Nephron (organoid): ENCODE data around the gene GALNT2.

ENCODE experiments used
- H3K27ac Mint-ChIP-seq, 3 experiments: 2 replicates each; pipeline ENCODE4 v1.8.0; 2020; ENCODE audit warnings: mixed read lengths in 3 of 3, mild to moderate bottlenecking in 2 of 3, moderate library complexity in 1 of 3
- H3K27me3 Mint-ChIP-seq: 2 replicates; pipeline ENCODE4 v1.8.0; 2021; ENCODE audit warnings: low read depth, mild to moderate bottlenecking, moderate library complexity, mixed read lengths
- H3K36me3 Mint-ChIP-seq: 2 replicates; pipeline ENCODE4 v1.8.0; 2020; ENCODE audit warnings: low read depth, mixed read lengths
- H3K4me1 Mint-ChIP-seq: 2 replicates; pipeline ENCODE4 v1.8.0; 2020; ENCODE audit warnings: mixed read lengths
- H3K4me3 Mint-ChIP-seq, 3 experiments: 2 replicates each; pipeline ENCODE4 v1.8.0; 2020; ENCODE audit warnings: mild to moderate bottlenecking in 3 of 3, mixed read lengths in 3 of 3, moderate library complexity in 2 of 3
- H3K9me3 Mint-ChIP-seq: 2 replicates; pipeline ENCODE4 v1.8.0; 2020; ENCODE audit warnings: mixed read lengths
- TF ChIP-seq, protein P1 (sequence below), 3 experiments: fragments of 200-600 bp; sonication (generic); IDR thresholded peaks; one replicate each; pipeline ENCODE4 v1.5.0; 2021; ENCODE audit warnings: antibody characterized with exemption in 3 of 3; ENCODE audit not compliant: unreplicated experiment in 3 of 3

Gene GALNT2

DNA sequence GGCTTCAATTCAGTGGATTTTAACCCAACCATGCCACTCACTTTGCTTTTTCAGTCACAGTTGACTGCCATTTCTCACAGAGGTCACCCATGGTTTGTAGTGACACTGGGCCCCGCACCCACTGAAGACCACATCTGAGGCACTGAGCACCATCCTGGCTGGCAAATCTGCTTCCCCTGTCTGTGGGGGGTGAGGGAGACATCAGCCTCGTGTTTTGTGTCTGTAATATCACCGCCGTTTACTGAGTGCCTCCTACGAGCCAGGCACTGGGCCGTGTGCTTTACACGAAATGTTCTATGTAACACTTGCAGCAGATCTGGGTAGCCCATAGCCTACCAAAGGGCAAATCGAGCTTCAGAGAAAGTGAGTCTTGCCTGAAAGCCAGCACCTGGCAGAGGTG is 197.3 kb downstream of the GALNT2 start:
- H3K4me3 Mint-ChIP-seq = no peak overlapping the region
- peaks cover 7% of the 10 kb centered on the region for H3K27me3 Mint-ChIP-seq
- peaks cover 39% of the 10 kb centered on the region for H3K36me3 Mint-ChIP-seq
- peaks cover 21% of the 10 kb centered on the region for H3K4me1 Mint-ChIP-seq
- H3K9me3 Mint-ChIP-seq = no peaks in the 10 kb centered on the region
- TF ChIP-seq, protein P1, sequence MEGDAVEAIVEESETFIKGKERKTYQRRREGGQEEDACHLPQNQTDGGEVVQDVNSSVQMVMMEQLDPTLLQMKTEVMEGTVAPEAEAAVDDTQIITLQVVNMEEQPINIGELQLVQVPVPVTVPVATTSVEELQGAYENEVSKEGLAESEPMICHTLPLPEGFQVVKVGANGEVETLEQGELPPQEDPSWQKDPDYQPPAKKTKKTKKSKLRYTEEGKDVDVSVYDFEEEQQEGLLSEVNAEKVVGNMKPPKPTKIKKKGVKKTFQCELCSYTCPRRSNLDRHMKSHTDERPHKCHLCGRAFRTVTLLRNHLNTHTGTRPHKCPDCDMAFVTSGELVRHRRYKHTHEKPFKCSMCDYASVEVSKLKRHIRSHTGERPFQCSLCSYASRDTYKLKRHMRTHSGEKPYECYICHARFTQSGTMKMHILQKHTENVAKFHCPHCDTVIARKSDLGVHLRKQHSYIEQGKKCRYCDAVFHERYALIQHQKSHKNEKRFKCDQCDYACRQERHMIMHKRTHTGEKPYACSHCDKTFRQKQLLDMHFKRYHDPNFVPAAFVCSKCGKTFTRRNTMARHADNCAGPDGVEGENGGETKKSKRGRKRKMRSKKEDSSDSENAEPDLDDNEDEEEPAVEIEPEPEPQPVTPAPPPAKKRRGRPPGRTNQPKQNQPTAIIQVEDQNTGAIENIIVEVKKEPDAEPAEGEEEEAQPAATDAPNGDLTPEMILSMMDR (IDR thresholded peaks at IDR 0.05; ENCODE audit: unreplicated experiment in 3 of 3) = no peak
- no peak overlapping the region for H3K27ac Mint-ChIP-seq

DNA sequence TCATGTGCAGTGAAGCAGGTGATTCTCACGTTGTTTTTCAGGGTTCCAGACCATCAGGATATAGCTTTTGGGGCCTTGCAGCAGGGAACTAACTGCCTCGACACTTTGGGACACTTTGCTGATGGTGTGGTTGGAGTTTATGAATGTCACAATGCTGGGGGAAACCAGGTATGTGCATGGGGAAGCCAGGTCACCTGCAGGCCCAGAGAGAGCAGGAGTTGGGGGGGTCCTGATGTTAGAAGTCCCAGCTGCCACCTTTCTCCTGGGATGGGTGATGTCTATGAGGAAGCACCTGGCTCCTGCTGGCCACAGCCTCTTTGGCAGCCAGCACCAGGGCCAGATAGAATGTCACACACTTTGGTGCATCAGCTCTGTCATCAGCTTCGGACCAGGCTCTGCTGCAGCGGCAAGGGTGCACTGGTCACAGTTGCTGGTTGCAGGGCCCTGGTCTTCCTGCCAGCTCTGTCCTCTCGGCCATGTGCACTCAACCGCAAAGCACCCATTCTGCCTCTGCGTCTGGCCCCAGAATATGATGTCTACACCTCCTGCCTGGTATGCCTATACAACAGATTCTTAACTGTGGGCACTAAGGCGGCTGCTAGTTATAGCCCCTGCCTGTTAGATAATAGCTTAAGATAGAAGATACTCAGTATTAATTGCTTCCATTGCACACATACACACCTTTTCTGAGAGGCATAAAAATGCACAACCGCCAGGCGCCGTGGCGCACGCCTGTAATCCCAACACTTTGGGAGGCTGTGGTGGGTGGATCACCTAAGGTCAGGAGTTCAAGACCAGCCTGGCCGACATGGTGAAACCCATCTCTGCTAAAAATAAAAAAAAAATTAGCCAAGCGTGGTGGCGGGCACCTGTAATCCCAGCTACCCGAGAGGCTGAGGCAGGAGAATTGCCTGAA is 198.4 kb downstream of the GALNT2 start:
- Mint-ChIP-seq H3K4me3 (no peak overlapping the region), H3K36me3 (peaks cover 34% of the 10 kb centered on the region), H3K27ac (no peak overlapping the region), H3K27me3 (peaks cover 7% of the 10 kb centered on the region), H3K9me3 (no peaks in the 10 kb centered on the region), H3K4me1 (peaks cover 24% of the 10 kb centered on the region)
- TF ChIP-seq, protein P1 (IDR thresholded peaks at IDR 0.05; ENCODE audit: unreplicated experiment in 3 of 3) = no peak

DNA sequence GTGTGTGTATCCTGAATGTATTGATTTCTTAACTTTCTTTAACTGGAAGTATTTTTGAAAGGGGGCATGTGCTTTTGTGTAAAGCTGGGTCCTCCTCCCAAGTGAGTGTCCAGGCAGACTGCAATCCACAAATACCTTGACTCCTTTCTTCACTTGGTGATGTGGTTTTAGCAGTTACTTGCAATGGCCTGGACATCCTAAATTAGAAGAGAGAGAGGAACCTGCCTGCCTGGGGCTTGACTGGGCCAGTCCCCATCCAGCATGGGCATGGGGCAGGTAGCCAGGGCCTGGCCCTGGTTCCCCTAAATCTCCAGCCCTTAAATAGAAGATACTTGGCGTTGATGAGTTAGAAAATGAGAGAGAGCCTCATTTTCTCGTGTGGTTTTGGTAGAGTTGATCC is 199.4 kb downstream of the GALNT2 start:
- Mint-ChIP-seq H3K4me3 (no peak overlapping the region), H3K27ac (no peak overlapping the region), H3K36me3 (peaks cover 29% of the 10 kb centered on the region), H3K9me3 (no peaks in the 10 kb centered on the region), H3K4me1 (peaks cover 34% of the 10 kb centered on the region), H3K27me3 (peaks cover 7% of the 10 kb centered on the region)
- TF ChIP-seq, protein P1 (IDR thresholded peaks at IDR 0.05; ENCODE audit: unreplicated experiment in 3 of 3) = no peak

DNA sequence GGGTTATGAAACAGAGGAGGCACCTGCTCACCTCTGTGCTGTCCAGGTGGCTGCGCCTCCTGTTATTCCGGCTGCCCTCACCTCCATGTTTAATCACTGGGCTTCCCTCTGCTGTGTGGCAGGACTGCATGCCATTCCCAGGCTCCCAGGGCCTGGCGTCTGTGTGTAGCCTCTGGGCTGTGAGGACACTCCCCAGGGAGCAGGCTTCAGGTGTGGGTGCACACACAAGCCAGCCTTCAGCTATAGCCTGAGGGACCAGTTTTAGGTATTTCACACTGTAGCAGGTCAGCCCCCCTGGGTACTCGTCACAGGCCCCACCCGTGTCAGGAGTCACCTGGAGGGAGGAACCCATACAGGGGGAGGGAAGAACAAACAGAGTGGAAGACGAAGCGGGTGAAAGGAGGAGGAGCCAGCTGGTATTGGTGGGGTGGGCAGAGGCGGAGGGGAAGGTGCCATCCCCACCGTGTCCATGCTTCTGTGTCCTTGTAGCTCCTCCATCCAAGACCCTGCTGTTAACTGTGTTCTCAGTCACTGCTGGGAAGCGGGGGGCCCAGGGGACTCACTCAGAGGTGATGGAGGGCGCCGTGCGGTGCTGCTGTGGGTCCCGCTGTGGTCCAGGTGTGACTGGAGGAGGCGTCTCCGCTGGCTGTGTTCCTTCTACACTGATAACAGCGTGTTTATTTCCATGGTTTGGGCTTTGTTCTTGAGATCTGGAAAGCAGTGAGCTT is 200.5 kb downstream of the GALNT2 start:
- peaks cover 34% of the 10 kb centered on the region for H3K4me1 Mint-ChIP-seq
- TF ChIP-seq, protein P1 (IDR thresholded peaks at IDR 0.05; ENCODE audit: unreplicated experiment in 3 of 3) = no peak
- H3K9me3 Mint-ChIP-seq = no peaks in the 10 kb centered on the region
- H3K36me3 Mint-ChIP-seq = peaks cover 29% of the 10 kb centered on the region
- H3K27ac Mint-ChIP-seq = peak overlapping the region in 2 of 3 experiments; percentile 4
- no peak overlapping the region for H3K4me3 Mint-ChIP-seq
- peaks cover 7% of the 10 kb centered on the region for H3K27me3 Mint-ChIP-seq

DNA sequence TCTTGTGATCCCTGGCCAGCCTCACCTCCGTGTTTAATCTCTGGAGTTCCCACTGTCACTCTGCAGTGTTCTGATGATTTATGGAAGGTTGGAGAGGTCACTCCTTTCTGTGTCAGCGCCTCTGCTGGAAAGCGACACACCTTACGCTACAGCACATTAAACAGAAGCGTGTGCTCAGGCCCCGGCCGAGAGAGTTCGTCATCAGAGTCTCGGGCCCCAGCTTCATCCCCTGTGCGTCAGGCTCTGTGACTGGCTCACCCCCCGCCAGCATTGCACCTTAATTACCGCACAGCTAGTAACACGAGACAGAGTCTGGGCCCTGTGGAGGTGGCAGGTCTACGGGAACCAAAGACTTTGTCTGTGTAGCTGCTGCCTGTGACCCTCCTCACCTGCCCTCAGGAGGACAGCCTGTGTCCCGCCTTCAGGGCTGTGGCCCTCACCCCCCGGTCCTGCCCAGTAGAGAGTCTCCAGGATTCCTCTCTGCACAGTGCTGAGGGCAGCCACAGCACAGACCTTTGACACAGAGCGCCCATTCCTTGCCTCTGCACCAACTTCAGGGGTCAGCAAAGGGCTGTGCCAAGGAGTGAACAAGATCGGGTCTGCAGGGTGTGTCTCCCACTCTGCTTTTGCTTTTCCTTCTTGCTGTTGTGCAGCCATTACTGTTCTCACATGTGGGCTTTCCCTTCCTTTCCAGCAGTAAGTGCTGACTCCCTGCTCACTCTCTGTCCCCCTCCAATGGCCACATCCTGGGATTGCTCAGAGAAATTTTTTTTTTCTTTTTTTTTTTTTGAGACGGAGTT is 201.5 kb downstream of the GALNT2 start:
- Mint-ChIP-seq H3K36me3 (peaks cover 26% of the 10 kb centered on the region), H3K27me3 (peaks cover 7% of the 10 kb centered on the region), H3K4me3 (no peak overlapping the region), H3K27ac (peak overlapping the region; percentile 4 to 81 (median 78)), H3K4me1 (peaks cover 34% of the 10 kb centered on the region), H3K9me3 (no peaks in the 10 kb centered on the region)
- TF ChIP-seq, protein P1 (IDR thresholded peaks at IDR 0.05; ENCODE audit: unreplicated experiment in 3 of 3) = peak; percentile 66 to 67 (median 67)
